ENCODE data around the gene INTS1.

DNA sequence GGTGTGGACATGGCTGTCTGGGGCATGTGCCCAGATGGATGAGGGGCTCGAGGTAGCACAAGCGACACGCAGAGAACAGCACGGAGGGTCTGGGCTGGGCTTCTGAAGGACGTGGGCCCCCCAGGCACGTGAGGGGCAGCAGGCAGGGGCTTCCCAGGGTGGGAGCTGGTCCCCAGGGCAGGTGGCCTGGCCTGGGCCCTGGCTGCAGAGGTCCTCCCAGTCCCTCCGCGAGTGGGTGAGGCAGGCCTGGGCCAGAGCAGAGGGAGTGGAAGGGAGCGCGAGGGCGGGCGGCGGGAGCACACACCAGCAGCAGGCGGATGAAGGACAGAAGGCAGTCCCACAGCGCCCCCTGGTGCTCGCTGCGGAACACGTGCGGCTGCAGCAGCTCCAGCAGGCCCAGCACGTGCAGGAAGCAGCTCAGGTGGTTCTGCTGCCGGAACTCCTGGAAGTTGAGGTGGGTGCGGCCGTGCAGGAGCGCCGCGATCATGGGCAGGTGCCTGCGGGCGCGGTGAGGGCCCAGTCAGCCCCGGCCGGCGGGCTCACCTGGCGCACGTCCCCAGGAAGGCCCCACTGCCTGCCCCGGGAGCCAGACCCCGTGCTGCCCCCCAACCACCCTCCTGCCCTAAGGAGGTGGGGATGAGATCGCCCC is 30.2 kb downstream of the INTS1 start:
- TF ChIP-seq, protein P1, sequence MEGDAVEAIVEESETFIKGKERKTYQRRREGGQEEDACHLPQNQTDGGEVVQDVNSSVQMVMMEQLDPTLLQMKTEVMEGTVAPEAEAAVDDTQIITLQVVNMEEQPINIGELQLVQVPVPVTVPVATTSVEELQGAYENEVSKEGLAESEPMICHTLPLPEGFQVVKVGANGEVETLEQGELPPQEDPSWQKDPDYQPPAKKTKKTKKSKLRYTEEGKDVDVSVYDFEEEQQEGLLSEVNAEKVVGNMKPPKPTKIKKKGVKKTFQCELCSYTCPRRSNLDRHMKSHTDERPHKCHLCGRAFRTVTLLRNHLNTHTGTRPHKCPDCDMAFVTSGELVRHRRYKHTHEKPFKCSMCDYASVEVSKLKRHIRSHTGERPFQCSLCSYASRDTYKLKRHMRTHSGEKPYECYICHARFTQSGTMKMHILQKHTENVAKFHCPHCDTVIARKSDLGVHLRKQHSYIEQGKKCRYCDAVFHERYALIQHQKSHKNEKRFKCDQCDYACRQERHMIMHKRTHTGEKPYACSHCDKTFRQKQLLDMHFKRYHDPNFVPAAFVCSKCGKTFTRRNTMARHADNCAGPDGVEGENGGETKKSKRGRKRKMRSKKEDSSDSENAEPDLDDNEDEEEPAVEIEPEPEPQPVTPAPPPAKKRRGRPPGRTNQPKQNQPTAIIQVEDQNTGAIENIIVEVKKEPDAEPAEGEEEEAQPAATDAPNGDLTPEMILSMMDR (IDR thresholded peaks at IDR 0.05) = peak; percentile 84 to 99 (median 96)
- TF ChIP-seq EP300 (IDR thresholded peaks at IDR 0.05) (no peak), POLR2A (IDR thresholded peaks at IDR 0.05) (no peak), POLR2AphosphoS5 (IDR thresholded peaks at IDR 0.05) (no peak)
